ENCODE data around the gene TRAF7. TPM values are rescaled to one million over a fixed set of nuclear protein-coding genes. Genes with fewer than 3 reads are reported as not detected.

Gene TRAF7
- total and polyA plus RNA-seq, 2 of the 13 experiments (the other 11 are each of a cell fraction or from before 2014, with no cell fraction given) = 47.9 to 65.6 TPM

GRCh38 chr16:2171601-2172178 lies 16.1 kb downstream of the TRAF7 start (continued):
- TF ChIP-seq ZNF639 (CRISPR knock-in tag; conservative IDR thresholded peaks at IDR 0.05) (no peak), XRCC5 (optimal IDR thresholded peaks at IDR 0.05; ENCODE audit: low read length) (no peak), PITX1 (CRISPR knock-in tag; IDR thresholded peaks at IDR 0.05) (no peak), AHDC1 (CRISPR knock-in tag; IDR thresholded peaks at IDR 0.05; ENCODE audit: borderline replicate concordance) (no peak), ZNF496 (CRISPR knock-in tag; IDR thresholded peaks at IDR 0.05; ENCODE audit: insufficient replicate concordance) (no peak), ZNF33B (CRISPR knock-in tag; IDR thresholded peaks at IDR 0.05) (no peak), TBP (CRISPR knock-in tag; IDR thresholded peaks at IDR 0.05) (no peak), ZSCAN20 (CRISPR knock-in tag; IDR thresholded peaks at IDR 0.05; ENCODE audit: borderline replicate concordance) (no peak), HNRNPL (IDR thresholded peaks at IDR 0.05; ENCODE audit: low read depth, low read length) (0 out of 2 replicates have a peak, but pooled peaks have one; percentile 66), SIX4 (CRISPR knock-in tag; IDR thresholded peaks at IDR 0.05) (no peak), ZNF136 (CRISPR knock-in tag; IDR thresholded peaks at IDR 0.05; ENCODE audit: low read depth) (no peak), SNRNP70 (IDR thresholded peaks at IDR 0.05; ENCODE audit: low read depth, low read length) (no peak), CSRNP1 (CRISPR knock-in tag; IDR thresholded peaks at IDR 0.05) (no peak), RFXANK (CRISPR knock-in tag; IDR thresholded peaks at IDR 0.05) (no peak), FIP1L1 (IDR thresholded peaks at IDR 0.05; ENCODE audit: borderline replicate concordance, insufficient read depth, low read depth, low read length) (no peak), ZNF546 (CRISPR knock-in tag; conservative IDR thresholded peaks at IDR 0.05) (no peak), ZNF577 (CRISPR knock-in tag; IDR thresholded peaks at IDR 0.05; ENCODE audit: borderline replicate concordance, low read depth) (no peak)
